Stimulated activated CD8-positive, alpha-beta memory T cell treated with anti-CD3 and anti-CD28 coated beads, Interleukin-4, amount 100 ng/mL, for 4 hours (primary cell): Measurements from ENCODE around the gene SPATS2.

Source experiments
- DNase-seq, 2 donors: peaks; one replicate each; pipeline ENCODE4 v3.0.0-alpha.2; 2020; ENCODE audit warnings: low read depth in 2 of 2, low spot score in 1 of 2

SPATS2 gene

DNA sequence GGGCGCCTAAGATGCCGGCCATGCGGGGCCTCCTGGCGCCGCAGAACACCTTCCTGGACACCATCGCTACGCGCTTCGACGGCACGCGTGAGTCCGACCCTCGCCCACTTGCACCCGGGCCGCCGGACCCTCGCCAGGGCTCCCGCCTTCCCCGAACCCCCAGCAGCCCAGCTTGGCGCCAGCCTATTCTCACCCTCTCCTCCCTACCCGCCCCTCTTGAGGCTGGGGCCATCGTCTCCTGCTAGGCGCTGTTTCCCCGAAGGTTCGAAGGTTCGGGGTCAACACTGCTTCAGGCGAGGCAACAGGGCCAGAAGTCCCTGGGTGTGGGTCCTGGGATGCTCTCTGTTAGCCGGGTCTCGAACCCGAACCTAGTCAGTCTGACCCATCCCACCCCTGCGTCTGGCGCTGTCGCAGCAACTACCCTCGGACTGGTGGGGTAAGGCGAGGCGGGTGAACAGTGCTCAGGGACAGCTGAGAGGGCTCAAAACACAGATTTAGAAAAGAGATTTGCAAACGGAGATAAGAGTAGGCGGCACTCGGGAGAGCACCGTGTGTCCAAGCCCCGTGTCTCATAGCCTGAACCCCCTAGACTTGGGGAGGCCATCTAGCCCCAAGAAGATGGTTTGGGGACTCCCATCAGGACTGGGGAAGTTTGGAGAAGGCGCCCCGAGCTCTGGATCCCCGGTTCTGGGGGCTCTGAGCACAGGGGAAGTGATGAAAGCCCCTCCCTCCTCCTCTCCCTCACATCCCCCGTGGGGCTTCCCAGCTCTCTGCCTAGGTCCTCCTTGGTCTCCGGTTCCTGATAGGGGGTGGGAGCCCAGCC, 172.4 kb downstream of the SPATS2 start:
- no peak for DNase-seq

DNA sequence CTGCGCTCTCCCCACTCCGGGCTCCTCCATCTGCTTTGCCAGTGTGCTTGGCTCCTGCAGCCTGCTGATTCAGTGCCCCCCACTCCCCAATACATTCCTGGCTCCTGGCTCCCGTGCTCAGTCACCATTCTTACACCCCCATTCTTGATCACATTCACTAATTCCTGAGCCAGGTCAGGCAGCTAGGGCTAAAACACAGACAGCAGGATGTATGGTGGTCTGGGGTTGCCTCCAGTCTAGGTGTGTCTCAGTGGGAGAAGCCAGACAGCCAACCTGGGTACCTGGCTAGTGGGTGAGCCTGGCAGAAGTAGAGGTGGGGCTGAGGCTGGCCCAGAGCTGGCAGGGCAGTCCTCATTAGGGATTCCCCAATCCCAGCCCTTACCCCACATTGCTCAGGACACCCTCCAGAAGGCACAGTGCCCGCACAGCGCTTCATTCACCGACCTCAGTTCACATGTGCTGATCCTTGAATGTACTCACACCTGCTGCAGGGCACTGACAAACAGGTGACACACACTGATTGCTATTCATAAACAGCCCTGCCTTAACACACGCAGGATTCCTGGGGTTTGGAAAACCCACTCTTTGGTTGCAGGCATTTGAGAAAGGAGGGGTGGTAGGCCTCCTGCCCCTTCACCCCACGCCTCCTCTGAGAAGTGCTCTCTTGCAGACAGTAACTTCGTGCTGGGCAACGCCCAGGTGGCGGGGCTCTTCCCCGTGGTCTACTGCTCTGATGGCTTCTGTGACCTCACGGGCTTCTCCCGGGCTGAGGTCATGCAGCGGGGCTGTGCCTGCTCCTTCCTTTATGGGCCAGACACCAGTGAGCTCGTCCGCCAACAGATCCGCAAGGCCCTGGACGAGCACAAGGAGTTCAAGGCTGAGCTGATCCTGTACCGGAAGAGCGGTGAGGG, 173.2 kb downstream of the SPATS2 start:
- no peak for DNase-seq

- DNase-seq, result no peak
Observed at GRCh38 chr12:49541140-49541861, 174.0 kb downstream of the SPATS2 start.

DNA sequence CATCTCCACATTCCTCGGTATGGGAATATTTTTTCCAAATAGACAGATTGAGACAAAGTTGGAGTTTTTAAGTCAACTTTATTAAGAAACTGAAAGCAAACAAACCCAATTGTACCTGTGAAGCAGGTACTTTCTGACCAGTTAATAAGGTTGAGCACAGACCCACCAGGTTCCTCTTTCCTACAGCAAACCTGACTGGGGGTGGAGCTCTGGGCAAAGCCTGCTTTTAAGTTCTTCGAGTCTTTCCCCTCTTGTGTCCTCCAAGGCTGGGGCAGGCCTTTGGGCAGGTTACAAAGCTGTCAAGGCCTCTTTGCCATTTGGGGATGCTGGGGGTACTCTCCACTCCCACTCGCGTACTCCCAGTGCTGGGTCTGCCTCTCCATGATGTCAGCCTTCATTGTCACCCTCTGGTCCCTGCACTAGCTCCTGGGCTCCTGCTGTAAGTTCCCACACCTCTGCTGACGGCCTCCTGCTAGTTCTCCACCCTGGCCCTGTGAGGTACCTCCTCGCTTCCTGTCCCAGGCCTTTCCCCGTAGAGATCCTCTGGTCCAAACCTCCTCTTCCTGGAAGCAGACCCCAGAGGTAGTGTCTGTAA, 174.7 kb downstream of the SPATS2 start:
- DNase-seq, result no peak

GRCh38 chr12:49542592-49543160, 175.4 kb downstream of the SPATS2 start:
- DNase-seq, result no peak

GRCh38 chr12:49543221-49543913, 176.1 kb downstream of the SPATS2 start:
- no peak for DNase-seq

DNA sequence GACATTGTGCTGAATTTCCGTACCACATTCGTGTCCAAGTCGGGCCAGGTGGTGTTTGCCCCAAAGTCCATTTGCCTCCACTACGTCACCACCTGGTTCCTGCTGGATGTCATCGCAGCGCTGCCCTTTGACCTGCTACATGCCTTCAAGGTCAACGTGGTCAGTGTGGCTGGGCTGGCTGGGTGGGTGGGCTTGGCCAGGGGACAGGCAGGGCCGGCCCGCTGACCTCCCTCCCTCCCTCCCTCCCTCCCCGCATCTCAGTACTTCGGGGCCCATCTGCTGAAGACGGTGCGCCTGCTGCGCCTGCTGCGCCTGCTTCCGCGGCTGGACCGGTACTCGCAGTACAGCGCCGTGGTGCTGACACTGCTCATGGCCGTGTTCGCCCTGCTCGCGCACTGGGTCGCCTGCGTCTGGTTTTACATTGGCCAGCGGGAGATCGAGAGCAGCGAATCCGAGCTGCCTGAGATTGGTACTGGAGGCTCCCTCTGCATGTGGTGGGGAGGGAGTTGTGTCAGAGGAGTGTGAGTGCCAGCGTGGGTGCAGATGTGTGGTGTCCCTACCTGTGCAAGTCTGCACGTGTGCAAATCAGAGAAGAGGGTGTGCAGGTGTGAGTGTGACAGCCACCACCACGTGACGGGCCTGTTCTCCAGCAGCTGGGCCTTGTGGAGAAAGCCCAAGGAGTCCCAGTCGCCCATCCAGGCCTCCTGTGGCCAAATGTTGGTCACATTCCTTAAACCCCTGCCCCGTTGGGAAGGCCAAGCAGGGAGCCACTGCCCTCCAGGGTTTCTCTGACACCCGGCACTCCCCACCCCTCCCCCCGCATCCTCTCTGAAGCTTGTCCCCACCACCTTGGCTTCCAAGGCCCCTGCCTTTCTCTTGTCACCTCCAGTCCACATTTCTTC, 176.9 kb downstream of the SPATS2 start:
- no peak for DNase-seq

- no peak for DNase-seq
Observed at GRCh38 chr12:49545815-49546214, 178.6 kb downstream of the SPATS2 start.

GRCh38 chr12:49546481-49546880, 179.2 kb downstream of the SPATS2 start:
- DNase-seq, result no peak

DNA sequence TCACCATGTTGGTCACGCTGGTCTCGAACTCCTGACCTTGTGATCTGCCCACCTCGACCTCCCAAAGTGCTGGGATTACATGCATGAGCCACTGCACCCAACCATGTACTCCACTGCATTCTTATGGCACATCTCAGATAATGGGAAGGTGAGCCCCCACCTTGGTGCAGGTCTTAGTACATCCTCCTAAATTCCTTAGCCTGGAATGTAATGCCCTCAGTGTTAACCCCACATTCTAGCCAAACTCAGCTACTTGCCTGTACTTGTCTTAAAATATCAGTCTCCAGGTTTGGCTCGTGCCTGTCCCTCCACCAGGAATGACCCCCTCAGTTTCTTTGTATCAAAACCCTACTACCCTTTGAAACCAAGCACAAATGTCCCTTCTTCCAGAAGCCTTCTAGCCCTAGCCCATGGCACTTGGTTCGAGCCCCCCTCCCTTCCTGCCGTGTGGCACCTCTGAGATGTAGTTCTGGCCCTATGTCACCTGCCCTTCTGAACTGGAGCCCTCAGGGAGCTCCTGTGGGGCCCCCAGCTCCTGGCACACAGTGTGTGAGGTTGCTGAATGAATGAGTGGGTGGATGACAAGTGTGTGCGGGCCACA, 179.9 kb downstream of the SPATS2 start:
- DNase-seq, result no peak

- DNase-seq, result no peak
Observed at GRCh38 chr12:49548481-49548821, 181.2 kb downstream of the SPATS2 start.

GRCh38 chr12:49548822-49549648, 181.8 kb downstream of the SPATS2 start:
- DNase-seq, result no peak

- no peak for DNase-seq
Observed at GRCh38 chr12:49549735-49550692, 182.8 kb downstream of the SPATS2 start.

DNA sequence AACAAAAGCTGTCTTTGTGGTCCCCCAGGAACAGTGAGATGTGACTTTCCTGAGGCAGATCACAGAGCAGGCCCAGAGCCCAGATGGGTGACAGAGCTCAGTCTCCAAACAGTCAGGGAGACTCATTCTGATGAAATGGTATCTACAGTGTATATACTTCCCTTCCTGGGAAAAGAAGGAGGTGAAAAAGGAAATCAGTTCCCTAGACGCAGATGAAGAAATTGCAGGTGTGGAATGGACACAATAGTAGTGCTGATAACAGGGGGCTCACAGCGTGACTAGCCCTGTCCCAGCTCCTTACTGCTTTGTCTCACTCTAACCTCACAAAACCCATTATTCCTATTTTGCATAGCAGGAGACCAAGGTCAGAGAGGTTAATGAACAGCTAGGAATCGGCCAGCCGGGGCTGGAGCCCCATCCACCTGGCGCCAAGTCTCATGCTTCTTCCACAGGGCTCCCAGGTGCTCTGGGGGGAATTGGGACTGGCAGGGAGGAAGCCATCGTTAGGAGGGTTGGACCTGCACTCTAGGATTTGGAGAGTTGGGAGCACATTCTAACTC, 183.5 kb downstream of the SPATS2 start:
- DNase-seq, result no peak

DNA sequence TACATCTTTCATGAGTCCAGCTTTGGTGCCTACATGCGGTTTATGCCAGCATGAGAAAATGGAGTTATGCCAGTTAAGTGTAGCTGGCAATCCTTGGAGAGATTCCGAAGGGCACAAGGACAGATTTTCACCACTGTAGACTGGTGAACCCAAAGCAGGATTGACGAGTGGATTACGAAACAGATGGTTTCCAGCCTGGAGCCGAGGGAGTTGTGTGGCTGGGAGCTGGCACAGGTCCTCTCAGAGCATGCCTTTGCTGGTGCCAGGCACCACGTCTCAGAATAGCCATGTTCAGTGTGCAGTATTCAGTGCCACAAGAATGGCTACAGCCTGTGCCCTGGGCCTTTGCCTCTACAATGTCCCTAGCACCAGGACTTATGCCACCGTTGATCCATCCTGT, 184.8 kb downstream of the SPATS2 start:
- no peak for DNase-seq

DNA sequence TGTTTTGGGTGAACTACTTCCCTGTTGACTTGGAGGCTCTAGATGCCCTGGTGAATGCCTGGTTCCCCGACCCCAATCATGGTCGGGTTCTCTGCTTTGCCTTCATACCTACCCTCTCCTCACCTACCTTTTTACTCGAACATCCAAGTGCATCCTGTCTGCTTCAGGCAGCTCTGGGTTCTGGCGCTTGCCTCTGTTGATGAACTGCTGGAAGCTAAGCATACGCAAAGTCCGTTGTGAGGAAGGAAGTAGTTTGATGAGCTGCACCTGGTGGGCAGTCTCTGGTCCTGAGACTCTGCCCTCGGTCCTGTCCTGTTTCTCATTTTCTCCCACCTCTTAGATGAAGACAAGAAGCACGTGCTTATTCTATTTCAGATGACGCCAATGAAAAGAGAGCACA, 185.2 kb downstream of the SPATS2 start:
- DNase-seq, result no peak

DNA sequence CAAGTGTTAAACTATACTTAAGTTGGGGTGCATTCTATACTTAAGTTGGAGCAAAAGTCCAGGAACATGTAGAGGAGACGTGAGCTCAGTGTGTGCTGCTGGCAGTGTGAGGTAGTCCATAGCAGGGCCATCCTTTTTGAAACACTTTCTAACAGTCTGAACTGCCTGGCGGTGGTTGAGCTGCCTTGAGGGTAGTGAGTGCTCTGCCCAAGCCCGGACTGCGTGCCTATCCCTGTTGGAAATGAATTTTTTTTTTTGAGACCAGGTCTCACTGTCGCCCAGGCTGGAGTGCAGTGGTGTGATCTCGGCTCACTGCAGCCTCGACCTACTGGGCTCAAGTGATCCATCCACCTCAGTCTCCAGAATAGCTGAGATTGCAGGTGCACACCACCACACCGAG, 185.6 kb downstream of the SPATS2 start:
- DNase-seq, result no peak
